A549 (cell line): Measurements from ENCODE around the gene OR10A2. TPM values are rescaled to one million over a fixed set of nuclear protein-coding genes. Genes with fewer than 3 reads are reported as not detected.

Experiments used
- polyA plus RNA-seq, 4 experiments: library from polyadenylated mRNA; depleted of rRNA in 3 of 4; stranded (reverse); fragments of >200 nt; fragmentation: RNase III in 1 of 4; extraction: RNeasy Plus Mini Kit Qiagen cat#74134 plus additional on column Dnase treatment in 1 of 4; gene quantifications; 2 replicates in 3 of 4; 3 replicates in 1 of 4; pipeline ENCODE4 v1.2.3, GENCODE V29; 2011 to 2017

The OR10A2 gene
- polyA plus RNA-seq, 2 of the 4 experiments (the other 2 are of a cell fraction) = not detected

Other genes starting within 250 kb of the OR10A2 start
- 53.2 and 63.0 TPM in 2 replicates for gene TPP1, start 243.6 kb upstream of the OR10A2 start, polyA plus RNA-seq (2011; rRNA removed)
- gene TPP1, start 243.6 kb upstream of the OR10A2 start, polyA plus RNA-seq (2017; fragmentation: RNase III; extraction: RNeasy Plus Mini Kit Qiagen cat#74134 plus additional on column Dnase treatment) = 32.3 to 41.6 TPM (median 40.7 TPM) in 3 replicates
- gene DCHS1, start 207.2 kb upstream of the OR10A2 start, polyA plus RNA-seq (2011; rRNA removed) = 0.06 and 0.08 TPM in 2 replicates
- 0.04 to 0.07 TPM (median 0.06 TPM) in 3 replicates for gene DCHS1, start 207.2 kb upstream of the OR10A2 start, polyA plus RNA-seq (2017; fragmentation: RNase III; extraction: RNeasy Plus Mini Kit Qiagen cat#74134 plus additional on column Dnase treatment)
- 96.8 and 107 TPM in 2 replicates for gene MRPL17, start 179.7 kb upstream of the OR10A2 start, polyA plus RNA-seq (2011; rRNA removed)
- gene MRPL17, start 179.7 kb upstream of the OR10A2 start, polyA plus RNA-seq (2017; fragmentation: RNase III; extraction: RNeasy Plus Mini Kit Qiagen cat#74134 plus additional on column Dnase treatment) = 127 to 132 TPM (median 128 TPM) in 3 replicates
- 0.04 and 0.17 TPM in 2 replicates for gene OR2AG2, start 91.1 kb upstream of the OR10A2 start, polyA plus RNA-seq (2011; rRNA removed)
- gene OR2AG2, start 91.1 kb upstream of the OR10A2 start, polyA plus RNA-seq (2017; fragmentation: RNase III; extraction: RNeasy Plus Mini Kit Qiagen cat#74134 plus additional on column Dnase treatment) = 0.03 to 0.05 TPM in 2 of 3 replicates, not detected in the other
- gene OR2AG1, start 80.0 kb upstream of the OR10A2 start, polyA plus RNA-seq (2011; rRNA removed) = not detected in 2 replicates
- not detected in 3 replicates for gene OR2AG1, start 80.0 kb upstream of the OR10A2 start, polyA plus RNA-seq (2017; fragmentation: RNase III; extraction: RNeasy Plus Mini Kit Qiagen cat#74134 plus additional on column Dnase treatment)
- gene OR6A2, start 63.4 kb upstream of the OR10A2 start, polyA plus RNA-seq (2011; rRNA removed) = 0.01 TPM in 2 replicates
- not detected in 3 replicates for gene OR6A2, start 63.4 kb upstream of the OR10A2 start, polyA plus RNA-seq (2017; fragmentation: RNase III; extraction: RNeasy Plus Mini Kit Qiagen cat#74134 plus additional on column Dnase treatment)
- gene OR10A5, start 17.4 kb upstream of the OR10A2 start, polyA plus RNA-seq (2011; rRNA removed) = not detected in 2 replicates
- not detected in 3 replicates for gene OR10A5, start 17.4 kb upstream of the OR10A2 start, polyA plus RNA-seq (2017; fragmentation: RNase III; extraction: RNeasy Plus Mini Kit Qiagen cat#74134 plus additional on column Dnase treatment)
- gene OR10A4, start 13.6 kb downstream of the OR10A2 start, polyA plus RNA-seq (2011; rRNA removed) = not detected in 2 replicates
- not detected in 3 replicates for gene OR10A4, start 13.6 kb downstream of the OR10A2 start, polyA plus RNA-seq (2017; fragmentation: RNase III; extraction: RNeasy Plus Mini Kit Qiagen cat#74134 plus additional on column Dnase treatment)
- not detected in 2 replicates for gene OR2D2, start 29.4 kb downstream of the OR10A2 start, polyA plus RNA-seq (2011; rRNA removed)
- gene OR2D2, start 29.4 kb downstream of the OR10A2 start, polyA plus RNA-seq (2017; fragmentation: RNase III; extraction: RNeasy Plus Mini Kit Qiagen cat#74134 plus additional on column Dnase treatment) = not detected in 3 replicates
- gene OR2D3, start 57.9 kb downstream of the OR10A2 start, polyA plus RNA-seq (2011; rRNA removed) = not detected in 2 replicates
- gene OR2D3, start 57.9 kb downstream of the OR10A2 start, polyA plus RNA-seq (2017; fragmentation: RNase III; extraction: RNeasy Plus Mini Kit Qiagen cat#74134 plus additional on column Dnase treatment) = not detected in 3 replicates
- gene ZNF215, start 63.4 kb downstream of the OR10A2 start, polyA plus RNA-seq (2011; rRNA removed) = 1.9 and 2.0 TPM in 2 replicates
- gene ZNF215, start 63.4 kb downstream of the OR10A2 start, polyA plus RNA-seq (2017; fragmentation: RNase III; extraction: RNeasy Plus Mini Kit Qiagen cat#74134 plus additional on column Dnase treatment) = 1.0 to 1.1 TPM (median 1.1 TPM) in 3 replicates
- gene ZNF214, start 157.3 kb downstream of the OR10A2 start, polyA plus RNA-seq (2011; rRNA removed) = 1.3 and 2.1 TPM in 2 replicates
- gene ZNF214, start 157.3 kb downstream of the OR10A2 start, polyA plus RNA-seq (2017; fragmentation: RNase III; extraction: RNeasy Plus Mini Kit Qiagen cat#74134 plus additional on column Dnase treatment) = 0.70 to 1.4 TPM (median 0.70 TPM) in 3 replicates
- 0.04 TPM in 1 of 2 replicates, not detected in the other for gene NLRP14, start 157.4 kb downstream of the OR10A2 start, polyA plus RNA-seq (2011; rRNA removed)
- gene NLRP14, start 157.4 kb downstream of the OR10A2 start, polyA plus RNA-seq (2017; fragmentation: RNase III; extraction: RNeasy Plus Mini Kit Qiagen cat#74134 plus additional on column Dnase treatment) = not detected in 3 replicates
- not detected in 2 replicates for gene RBMXL2, start 225.9 kb downstream of the OR10A2 start, polyA plus RNA-seq (2011; rRNA removed)
- gene RBMXL2, start 225.9 kb downstream of the OR10A2 start, polyA plus RNA-seq (2017; fragmentation: RNase III; extraction: RNeasy Plus Mini Kit Qiagen cat#74134 plus additional on column Dnase treatment) = not detected in 3 replicates